Endothelial cell of umbilical vein (primary cell): ENCODE results near the gene CIDEB. TPM values are rescaled to one million over a fixed set of nuclear protein-coding genes. Genes with fewer than 3 reads are reported as not detected.

Experiments
- BruUV-seq: library from RNA; stranded (reverse); fragments of 400-500 nt; replicated peaks from 2 replicates; lab custom pipeline; 2021; lab: Mats Ljungman, UMichigan
- CTCF ChIA-PET: fragments of 300-600, 350-600 bp; sonication (Branson Sonifier 250); formaldehyde crosslinking; loops from one replicate; lab custom pipeline; 2021; ENCODE audit warnings: antibody characterized with exemption, inconsistent platforms; lab: Charles Lee
- POLR2A ChIA-PET: fragments of 300-600, 350-600 bp; sonication (Branson Sonifier 250); formaldehyde crosslinking; loops from one replicate; lab custom pipeline; 2021; ENCODE audit warnings: antibody characterized with exemption, inconsistent platforms; lab: Charles Lee
- DNase-seq: peaks from one replicate; pipeline ENCODE4 v3.0.0-alpha.2; 2011; ENCODE audit warnings: low read depth, low spot score
- FAIRE-seq: peaks from 2 replicates; lab custom pipeline; 2011; peaks lifted over from hg19 to GRCh38; lab: Jason Lieb, UNC
- H2AFZ ChIP-seq: 2 replicates; pipeline ENCODE4 v1.6.0; 2012; ENCODE audit warnings: low read depth, low read length, control low read depth, inconsistent platforms
- H3K27ac ChIP-seq: 2 replicates; pipeline ENCODE4 v1.5.1; 2011; ENCODE audit warnings: low read depth, mild to moderate bottlenecking, control low read depth, low read length, moderate library complexity; ENCODE audit not compliant: insufficient read depth
- H3K27me3 ChIP-seq, 2 experiments: 2 replicates each; pipeline versions ENCODE4 v1.6.0 to v1.6.1; 2011; ENCODE audit warnings: low read length in 2 of 2, mixed read lengths in 1 of 2; ENCODE audit not compliant: control insufficient read depth in 2 of 2, insufficient read depth in 2 of 2
- H3K36me3 ChIP-seq, 2 experiments: 2 replicates in 1 of 2; 3 replicates in 1 of 2; pipeline ENCODE4 v1.5.1; 2011; ENCODE audit warnings: low read length in 2 of 2, mild to moderate bottlenecking in 1 of 2, moderate library complexity in 1 of 2; ENCODE audit not compliant: control insufficient read depth in 2 of 2, insufficient read depth in 2 of 2; ENCODE audit errors: extremely low read depth in 1 of 2
- H3K4me1 ChIP-seq: 3 replicates; pipeline ENCODE4 v1.5.1; 2011; ENCODE audit warnings: mild to moderate bottlenecking, low read length; ENCODE audit not compliant: control insufficient read depth, insufficient read depth; ENCODE audit errors: extremely low read depth
- H3K4me2 ChIP-seq: 2 replicates; pipeline ENCODE4 v1.6.1; 2011; ENCODE audit warnings: low read length, control low read depth, mixed read lengths; ENCODE audit not compliant: insufficient read depth
- H3K4me3 ChIP-seq, 3 experiments: fragments of 200-600 bp in 1 of 3; sonication (generic), shearing (Covaris generic) in 1 of 3; replicated peaks in 1 of 3; 2 replicates each; pipeline ENCODE4 v1.5.1; 2011 to 2016; ENCODE audit warnings: control low read depth in 3 of 3, low read length in 3 of 3, mild to moderate bottlenecking in 2 of 3, inconsistent platforms in 1 of 3, low read depth in 1 of 3, moderate library complexity in 1 of 3; ENCODE audit not compliant: insufficient read depth in 1 of 3
- H3K79me2 ChIP-seq: 2 replicates; pipeline ENCODE4 v1.6.0; 2012; ENCODE audit warnings: low read length, inconsistent platforms; ENCODE audit not compliant: control insufficient read depth, insufficient read depth
- H3K9ac ChIP-seq: replicated peaks from 2 replicates; pipeline ENCODE3; 2011; ENCODE audit warnings: low read length, control low read depth; ENCODE audit not compliant: insufficient read depth; ENCODE audit errors: extremely low read depth
- H3K9me1 ChIP-seq: replicated peaks from 3 replicates; pipeline ENCODE4 v1.6.0; 2011; ENCODE audit warnings: mild to moderate bottlenecking, low read length; ENCODE audit not compliant: control insufficient read depth, insufficient read depth; ENCODE audit errors: extremely low read depth
- H3K9me3 ChIP-seq: replicated peaks from 2 replicates; pipeline ENCODE4 v1.5.1; 2012; ENCODE audit warnings: low read length, inconsistent platforms; ENCODE audit not compliant: control insufficient read depth, insufficient read depth
- H4K20me1 ChIP-seq: replicated peaks from 2 replicates; pipeline ENCODE3; 2011; ENCODE audit warnings: mild to moderate bottlenecking, low read length; ENCODE audit not compliant: control insufficient read depth, insufficient read depth; ENCODE audit errors: extremely low read depth
- CTCF ChIP-seq, 2 donors: IDR thresholded peaks; 1 replicate in 1 of 2; 2 replicates in 1 of 2; pipeline ENCODE4 v1.5.1; 2011; ENCODE audit warnings: low read length in 2 of 2, mild to moderate bottlenecking in 2 of 2, moderate library complexity in 2 of 2, control low read depth in 1 of 2, inconsistent platforms in 1 of 2, low read depth in 1 of 2; ENCODE audit not compliant: insufficient read depth in 1 of 2; ENCODE audit errors: extremely low read depth in 1 of 2
- EZH2 ChIP-seq: IDR thresholded peaks from 2 replicates; pipeline ENCODE4 v1.6.1; 2012; ENCODE audit warnings: borderline replicate concordance, low read depth, mild to moderate bottlenecking, moderate library complexity, low read length, inconsistent platforms; ENCODE audit not compliant: severe bottlenecking
- FOS ChIP-seq: IDR thresholded peaks from 2 replicates; pipeline ENCODE4 v1.6.1; 2011; ENCODE audit warnings: mild to moderate bottlenecking, low read length, moderate library complexity, borderline replicate concordance; ENCODE audit not compliant: insufficient read depth
- GATA2 ChIP-seq: IDR thresholded peaks from 2 replicates; pipeline ENCODE4 v1.7.0; 2011; ENCODE audit warnings: low read depth, mild to moderate bottlenecking, moderate library complexity, mixed read lengths, low read length; ENCODE audit not compliant: insufficient read length, insufficient read depth
- JUN ChIP-seq: IDR thresholded peaks from 2 replicates; pipeline ENCODE4 v1.6.1; 2011; ENCODE audit warnings: borderline replicate concordance, low read depth; ENCODE audit not compliant: insufficient read length, insufficient read depth
- MAX ChIP-seq: IDR thresholded peaks from 2 replicates; pipeline ENCODE4 v1.6.1; 2011; ENCODE audit not compliant: insufficient read depth, insufficient read length
- MYC ChIP-seq: IDR thresholded peaks from one replicate; pipeline ENCODE4 v1.6.1; 2011; ENCODE audit warnings: mild to moderate bottlenecking, low read depth, low read length
- POLR2A ChIP-seq: IDR thresholded peaks from 2 replicates; pipeline ENCODE4 v1.6.1; 2012; ENCODE audit warnings: low read depth, mild to moderate bottlenecking, control low read depth, low read length
- POLR2AphosphoS5 ChIP-seq: IDR thresholded peaks from 2 replicates; pipeline ENCODE4 v1.6.1; 2012; ENCODE audit warnings: low read depth, mild to moderate bottlenecking, control low read depth, low read length, moderate library complexity; ENCODE audit not compliant: insufficient read depth
- dilution Hi-C: fragments of 300-500 bp; cut with MboI; formaldehyde crosslinking; loops from one replicate; pipeline ENCODE4 v1.15.0; 2019; ENCODE audit warnings: low sequenced_read_pairs; ENCODE audit not compliant: extremely low pct_ligation_motif_present
- intact Hi-C: fragments of 100-400 bp; cut with micrococcal nuclease; formaldehyde crosslinking; loops from one replicate; pipeline ENCODE4 v1.10.0; 2022
- polyA plus RNA-seq, 4 experiments: library from polyadenylated mRNA; depleted of rRNA in 3 of 4; stranded (reverse) in 3 of 4; unstranded in 1 of 4; fragments of >200 nt; gene quantifications; 2 replicates each; pipeline versions ENCODE4 v1.2.1 to v1.2.3, GENCODE V29; 2011 to 2012; ENCODE audit warnings: missing spikeins in 1 of 4
- total RNA-seq: library from RNA; stranded (reverse); gene quantifications from 2 replicates; pipeline ENCODE4 v1.2.3, GENCODE V29; 2021

The CIDEB gene
- total and polyA plus RNA-seq, 2 donors (not counting 3 experiments of a cell fraction or from before 2014, with no cell fraction given), result 5.2 to 7.2 TPM

DNA sequence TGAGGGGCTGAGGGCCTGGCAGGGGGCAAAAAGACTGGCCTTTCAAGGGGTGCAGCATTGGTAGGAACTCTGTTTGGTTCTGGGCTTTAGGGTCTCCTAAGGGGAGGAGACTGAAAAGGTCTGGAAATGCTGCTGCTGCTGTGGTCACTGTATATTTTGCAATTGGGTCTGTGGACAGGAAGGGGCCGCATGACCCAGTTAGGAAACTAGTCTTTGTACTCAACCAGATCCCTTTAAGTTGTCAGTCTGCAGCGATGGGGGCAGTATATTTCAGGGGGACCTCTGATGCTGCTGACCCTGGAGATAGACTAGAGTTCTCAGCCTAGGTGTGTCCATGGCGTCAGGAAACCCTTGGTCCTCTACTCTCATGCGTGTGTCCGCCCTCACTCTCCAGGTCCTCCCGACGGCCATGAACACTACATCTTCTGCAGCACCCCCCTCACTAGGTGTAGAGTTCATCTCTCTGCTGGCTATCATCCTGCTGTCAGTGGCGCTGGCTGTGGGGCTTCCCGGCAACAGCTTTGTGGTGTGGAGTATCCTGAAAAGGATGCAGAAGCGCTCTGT lies 7.5 kb upstream of the CIDEB start:
- Histone ChIP-seq H2AFZ (no peak overlapping the region), H3K27me3 (no peaks in the 10 kb centered on the region), H3K9me1 (no peaks in the 10 kb centered on the region), H3K4me2 (no peak overlapping the region), H4K20me1 (no peaks in the 10 kb centered on the region), H3K4me1 (peaks cover 70% of the 10 kb centered on the region), H3K36me3 (peaks cover 0 to 1% of the 10 kb centered on the region in 2 experiments), H3K79me2 (no peaks in the 10 kb centered on the region), H3K4me3 (no peak overlapping the region), H3K9ac (no peak overlapping the region), H3K27ac (no peak overlapping the region), H3K9me3 (no peaks in the 10 kb centered on the region)
- POLR2A ChIA-PET, result no interaction called here
- intact Hi-C loops, result no loop called here
- DNase-seq (no peak), FAIRE-seq (peak; percentile 74)
- CTCF ChIA-PET, result interaction anchor here (1.0 to 1.7 kb wide), 4 partner anchors 17 to 121 kb away, joined by 4 to 9 read pairs (median 6); no protein-coding TSS in a partner anchor
- dilution Hi-C loops, result no loop called here
- TF ChIP-seq CTCF (IDR thresholded peaks at IDR 0.05; ENCODE audit: extremely low read depth in 1 of 2, insufficient read depth in 1 of 2, low read depth in 1 of 2, low read length in 2 of 2), result no peak
- TF ChIP-seq POLR2A, result no peak
- no peak for TF ChIP-seq MYC
- no peak for TF ChIP-seq GATA2
- no peak for TF ChIP-seq EZH2
- no peak for TF ChIP-seq FOS
- no peak for TF ChIP-seq POLR2AphosphoS5
- TF ChIP-seq JUN, result no peak
- TF ChIP-seq MAX, result no peak
- no TSS peak for BruUV-seq
